NT2/D1 (cell line): ENCODE results near the gene VAPA.

Experiments used
- SUZ12 ChIP-seq: IDR thresholded peaks from 2 replicates; pipeline ENCODE4 v1.6.1; 2011; ENCODE audit not compliant: insufficient read length, insufficient read depth; ENCODE audit errors: extremely low read depth
- YY1 ChIP-seq: IDR thresholded peaks from 2 replicates; pipeline ENCODE4 v1.6.1; 2011; ENCODE audit not compliant: insufficient read length, insufficient read depth
- ZNF274 ChIP-seq: IDR thresholded peaks from 2 replicates; pipeline ENCODE4 v1.6.1; 2011; ENCODE audit warnings: mild to moderate bottlenecking, low read depth, low read length

DNA sequence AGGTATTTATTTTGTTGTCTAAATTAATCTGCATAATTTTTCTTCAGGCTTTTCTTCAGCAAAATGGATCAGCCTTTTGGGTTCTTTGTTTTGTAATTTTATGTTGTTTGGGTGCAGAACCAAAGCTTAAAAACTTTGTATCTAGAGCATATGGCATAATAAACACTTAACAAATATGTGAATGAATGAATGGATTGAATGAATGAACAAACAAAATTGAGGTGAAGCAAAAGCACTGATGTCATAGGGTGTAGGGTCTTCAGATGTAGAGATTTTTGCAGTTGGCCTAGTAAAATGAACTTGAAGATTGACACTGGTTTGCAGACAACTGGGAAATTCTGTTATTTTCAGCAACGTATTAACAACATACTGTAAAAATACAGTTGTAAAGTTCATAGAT lies 17.3 kb downstream of the VAPA start:
- no peak for TF ChIP-seq YY1
- no peak for TF ChIP-seq ZNF274
- TF ChIP-seq SUZ12 = no peak
